CMK (cell line): ENCODE measurements around the gene DUOXA1.

ENCODE experiments used
- DNase-seq: peaks from one replicate; pipeline ENCODE4 v3.0.0-alpha.2; 2010; ENCODE audit warnings: low read depth

The DUOXA1 gene

GRCh38 chr15:45131510-45131909, 1.8 kb upstream of the DUOXA1 start:
- no peak for DNase-seq

GRCh38 chr15:45130291-45131000, 767 bp upstream of the DUOXA1 start:
- no peak for DNase-seq

GRCh38 chr15:45128971-45129639, 574 bp downstream of the DUOXA1 start:
- DNase-seq = no peak

- no peak for DNase-seq
Measured at GRCh38 chr15:45126535-45127158, 3.0 kb downstream of the DUOXA1 start.

- DNase-seq = no peak
Measured at GRCh38 chr15:45123397-45123796, 6.3 kb downstream of the DUOXA1 start.

- no peak for DNase-seq
Measured at GRCh38 chr15:45122719-45123118, 7.0 kb downstream of the DUOXA1 start.

GRCh38 chr15:45121706-45122417, 7.8 kb downstream of the DUOXA1 start:
- DNase-seq = no peak

GRCh38 chr15:45121020-45121419, 8.7 kb downstream of the DUOXA1 start:
- no peak for DNase-seq

GRCh38 chr15:45120081-45120972, 9.4 kb downstream of the DUOXA1 start:
- no peak for DNase-seq

- no peak for DNase-seq
Measured at GRCh38 chr15:45118996-45119395, 10.7 kb downstream of the DUOXA1 start.

GRCh38 chr15:45118131-45118588, 11.5 kb downstream of the DUOXA1 start:
- DNase-seq = peak; percentile 69

- no peak for DNase-seq
Measured at GRCh38 chr15:45117308-45118130, 12.2 kb downstream of the DUOXA1 start.

GRCh38 chr15:45116482-45117307, 13.0 kb downstream of the DUOXA1 start:
- no peak for DNase-seq

- no peak for DNase-seq
Measured at GRCh38 chr15:45116006-45116481, 13.6 kb downstream of the DUOXA1 start.

GRCh38 chr15:45115312-45115820, 14.3 kb downstream of the DUOXA1 start:
- no peak for DNase-seq

GRCh38 chr15:45114751-45115085, 15.0 kb downstream of the DUOXA1 start:
- DNase-seq = no peak

- no peak for DNase-seq
Measured at GRCh38 chr15:45114076-45114750, 15.5 kb downstream of the DUOXA1 start, which contains the start of the genes DUOX2 and DUOXA2. DUOX2 (minus strand) TSS chr15:45114172; CDS start chr15:45113411, 761 bp downstream. DUOXA2 (plus strand) TSS chr15:45114326; CDS start chr15:45114606, 280 bp downstream.

GRCh38 chr15:45113380-45113990, 16.2 kb downstream of the DUOXA1 start:
- DNase-seq = no peak
